Stimulated activated CD4-positive, alpha-beta T cell treated with anti-CD3 and anti-CD28 coated beads, Interleukin-1b, Interleukin-23, amount 100 ng/mL, for 4 hours (primary cell): Measurements from ENCODE around the gene CASQ2.

Source experiments
- DNase-seq, 2 donors: peaks; one replicate each; pipeline ENCODE4 v3.0.0-alpha.2; 2020; ENCODE audit warnings: low read depth in 2 of 2

Gene CASQ2

GRCh38 chr1:115729756-115730155, 38.8 kb downstream of the CASQ2 start:
- no peak for DNase-seq

DNA sequence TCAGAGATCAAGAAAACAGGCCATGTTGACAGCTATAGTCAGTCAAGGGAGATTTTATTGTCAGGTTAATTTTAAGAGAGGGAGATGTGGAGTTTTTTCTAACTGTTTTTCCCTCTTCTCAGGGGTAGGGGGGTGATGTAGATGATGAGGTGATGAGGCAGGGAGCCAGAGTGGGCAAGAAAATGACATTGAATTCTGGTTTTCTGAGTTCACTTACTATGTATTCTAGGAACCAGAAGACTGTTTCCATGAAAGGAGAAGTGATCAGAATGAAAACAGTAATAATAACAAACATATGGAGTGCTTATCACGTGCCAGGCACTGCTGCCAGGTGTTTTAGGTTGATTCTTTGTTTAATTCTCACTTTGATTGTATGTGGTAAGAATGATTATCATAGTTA, 40.2 kb downstream of the CASQ2 start:
- DNase-seq, result no peak

- DNase-seq, result no peak
These were observed 40.7 kb downstream of the CASQ2 start for GRCh38 chr1:115727706-115728249.

DNA sequence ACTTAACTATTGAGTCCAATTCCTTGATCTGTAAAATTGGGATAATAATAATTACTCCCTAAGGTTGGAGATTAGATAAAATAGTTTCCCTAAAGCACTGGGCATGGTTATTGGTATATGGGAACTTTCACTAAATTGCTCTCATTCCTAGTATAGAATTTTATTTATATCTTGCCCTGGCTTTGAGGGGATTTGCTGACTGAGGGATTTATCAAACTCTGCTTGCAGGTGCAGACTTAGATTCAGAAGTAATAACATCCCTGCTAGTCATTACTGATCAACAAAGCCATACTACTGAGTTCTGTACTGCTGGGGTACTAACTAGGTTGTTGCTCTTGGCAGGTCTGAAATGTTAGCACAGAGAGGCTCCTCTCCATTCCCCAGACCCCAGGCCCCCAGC, 41.9 kb downstream of the CASQ2 start:
- no peak for DNase-seq

DNA sequence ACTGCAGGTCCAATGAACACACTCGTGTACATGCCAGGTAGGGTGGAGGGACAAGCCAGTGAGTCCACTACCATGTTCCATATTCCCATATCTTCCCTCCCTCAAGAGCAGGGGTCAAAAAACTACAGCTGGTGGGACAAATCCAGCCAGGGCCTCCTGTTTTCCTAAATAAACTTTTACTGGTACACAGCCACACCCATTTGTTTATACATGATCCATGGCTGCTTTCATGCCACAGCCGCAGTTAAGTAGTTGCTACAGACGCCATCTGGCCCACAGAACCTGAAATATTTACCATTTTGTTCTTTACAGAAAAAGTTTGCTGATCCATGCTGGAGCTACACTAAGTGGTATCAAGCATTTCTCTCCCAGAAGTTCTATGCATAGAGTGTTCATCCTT, 42.4 kb downstream of the CASQ2 start:
- no peak for DNase-seq

DNA sequence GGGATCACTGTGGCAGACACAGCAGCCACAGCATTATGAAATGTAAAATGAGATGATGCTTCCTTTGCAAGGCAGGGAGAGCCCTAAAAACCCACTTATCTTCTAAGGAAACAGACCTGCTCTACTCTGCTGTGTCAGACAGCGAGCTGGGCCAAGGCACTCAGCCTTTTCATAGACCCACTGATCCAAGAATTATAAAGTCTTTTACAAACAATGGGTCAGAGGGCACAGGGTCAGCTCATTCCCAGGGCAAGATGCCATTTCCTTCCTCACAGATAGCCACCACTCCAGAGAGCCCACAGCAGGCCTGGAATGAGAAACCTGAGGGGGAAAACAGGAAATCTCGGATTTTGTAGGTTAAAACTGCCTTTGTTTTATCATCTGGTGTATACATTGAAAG, 42.9 kb downstream of the CASQ2 start:
- no peak for DNase-seq

DNA sequence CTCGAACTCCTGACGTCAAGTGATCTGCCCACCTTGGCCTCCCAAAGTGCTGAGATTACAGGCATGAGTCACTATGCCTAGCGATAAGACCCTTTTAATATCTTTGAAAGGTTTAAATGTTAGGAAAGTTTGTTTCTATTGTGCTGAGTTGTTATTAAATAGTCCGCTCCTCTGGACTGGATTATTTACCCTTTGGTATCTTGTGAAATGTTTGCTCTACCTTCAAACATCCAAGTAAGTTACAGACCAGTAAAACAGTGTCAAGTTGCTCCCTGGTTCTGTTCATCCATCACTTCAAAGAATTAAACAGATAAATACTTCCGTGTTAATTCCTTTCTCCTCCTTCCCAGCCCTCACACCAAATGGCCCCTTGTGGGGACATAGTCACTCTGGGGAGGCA, 44.8 kb downstream of the CASQ2 start:
- DNase-seq, result no peak

DNA sequence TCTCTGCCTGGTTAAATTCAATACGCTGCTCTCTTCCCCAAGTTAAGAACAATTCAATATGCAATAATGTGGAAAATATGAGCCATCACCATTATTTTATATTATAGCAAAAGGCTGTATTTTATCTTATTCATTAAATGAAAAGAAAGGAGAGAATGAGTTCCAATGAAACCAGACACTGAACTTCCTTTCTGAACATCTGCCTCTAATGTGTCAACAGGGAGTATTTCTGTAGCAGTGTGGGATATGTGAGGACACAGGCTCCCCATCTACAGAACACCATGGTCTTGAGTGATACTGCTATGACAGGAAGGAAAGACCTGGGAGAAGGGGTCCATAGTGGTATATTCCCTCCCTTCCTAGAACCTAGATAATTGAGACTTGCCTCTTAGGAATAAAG, 46.3 kb downstream of the CASQ2 start:
- DNase-seq, result no peak

DNA sequence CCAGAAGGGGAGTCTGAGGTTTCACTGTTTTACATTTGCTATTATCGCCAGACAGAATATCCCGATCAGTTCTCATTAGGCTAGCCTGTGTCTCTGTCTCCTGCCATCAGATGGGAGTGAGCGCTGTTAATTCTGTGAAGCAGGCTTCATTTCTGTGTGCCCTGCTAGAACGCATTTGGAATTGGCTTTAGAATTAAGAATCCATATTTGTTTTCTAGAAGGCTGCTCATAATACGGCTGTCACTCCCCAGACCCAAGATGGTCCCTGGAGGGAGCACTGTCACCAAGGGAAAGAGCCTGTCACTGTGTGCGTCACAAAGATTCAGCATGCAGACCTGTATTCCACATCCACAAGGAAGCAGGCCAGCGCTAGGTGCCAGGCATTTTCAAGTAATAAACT, 49.2 kb downstream of the CASQ2 start:
- DNase-seq, result no peak

- DNase-seq, result no peak
These were observed 50.3 kb downstream of the CASQ2 start for GRCh38 chr1:115718011-115718754.

DNA sequence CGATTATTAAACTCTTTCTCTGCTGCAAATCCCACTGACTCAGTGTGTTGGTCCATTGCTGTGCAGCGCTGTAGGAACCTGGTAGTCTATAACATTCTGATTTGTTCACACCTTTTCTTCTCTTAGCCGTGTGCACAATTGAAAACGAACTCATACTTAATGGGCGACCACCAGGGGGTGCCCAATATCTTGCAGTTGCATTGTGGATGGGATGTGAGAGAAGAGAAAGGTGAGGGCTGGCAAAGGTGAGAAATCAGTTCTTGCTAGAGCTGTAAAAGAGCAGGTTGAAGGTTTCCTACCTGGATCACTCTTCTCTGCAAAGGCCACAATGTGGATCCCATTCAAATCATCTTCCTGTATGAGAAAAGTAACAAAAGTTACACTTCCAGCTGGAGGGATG, 51.0 kb downstream of the CASQ2 start:
- peak in 1 of 2 donors; percentile 14 for DNase-seq

- DNase-seq, result no peak
These were observed 53.9 kb downstream of the CASQ2 start for GRCh38 chr1:115714572-115715141.

DNA sequence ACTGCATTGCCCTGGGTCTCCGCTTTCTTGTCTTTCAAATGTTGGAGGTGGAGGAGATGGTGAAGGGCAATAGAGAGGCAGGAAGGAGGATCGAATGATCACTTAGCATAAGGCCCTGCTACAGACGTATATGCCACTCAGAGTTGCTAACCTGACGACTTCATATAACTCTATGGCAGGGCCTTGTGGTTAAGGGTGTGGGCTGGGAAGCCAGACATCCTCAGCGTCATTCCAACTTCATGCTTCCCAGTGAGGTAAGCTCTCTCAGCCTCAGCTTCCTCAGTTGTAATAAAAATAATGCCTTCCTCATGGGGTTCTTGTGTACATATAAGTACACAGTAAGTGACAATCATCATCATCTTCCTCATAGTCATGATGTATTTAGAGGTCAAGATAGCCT, 54.6 kb downstream of the CASQ2 start:
- DNase-seq, result no peak

- DNase-seq, result no peak
These were observed 55.5 kb downstream of the CASQ2 start for GRCh38 chr1:115712911-115713609.

- no peak for DNase-seq
These were observed 57.5 kb downstream of the CASQ2 start for GRCh38 chr1:115710859-115711624.

GRCh38 chr1:115706587-115707425, 61.7 kb downstream of the CASQ2 start:
- DNase-seq, result no peak

- DNase-seq, result no peak
These were observed 62.6 kb downstream of the CASQ2 start for GRCh38 chr1:115705963-115706362.

DNA sequence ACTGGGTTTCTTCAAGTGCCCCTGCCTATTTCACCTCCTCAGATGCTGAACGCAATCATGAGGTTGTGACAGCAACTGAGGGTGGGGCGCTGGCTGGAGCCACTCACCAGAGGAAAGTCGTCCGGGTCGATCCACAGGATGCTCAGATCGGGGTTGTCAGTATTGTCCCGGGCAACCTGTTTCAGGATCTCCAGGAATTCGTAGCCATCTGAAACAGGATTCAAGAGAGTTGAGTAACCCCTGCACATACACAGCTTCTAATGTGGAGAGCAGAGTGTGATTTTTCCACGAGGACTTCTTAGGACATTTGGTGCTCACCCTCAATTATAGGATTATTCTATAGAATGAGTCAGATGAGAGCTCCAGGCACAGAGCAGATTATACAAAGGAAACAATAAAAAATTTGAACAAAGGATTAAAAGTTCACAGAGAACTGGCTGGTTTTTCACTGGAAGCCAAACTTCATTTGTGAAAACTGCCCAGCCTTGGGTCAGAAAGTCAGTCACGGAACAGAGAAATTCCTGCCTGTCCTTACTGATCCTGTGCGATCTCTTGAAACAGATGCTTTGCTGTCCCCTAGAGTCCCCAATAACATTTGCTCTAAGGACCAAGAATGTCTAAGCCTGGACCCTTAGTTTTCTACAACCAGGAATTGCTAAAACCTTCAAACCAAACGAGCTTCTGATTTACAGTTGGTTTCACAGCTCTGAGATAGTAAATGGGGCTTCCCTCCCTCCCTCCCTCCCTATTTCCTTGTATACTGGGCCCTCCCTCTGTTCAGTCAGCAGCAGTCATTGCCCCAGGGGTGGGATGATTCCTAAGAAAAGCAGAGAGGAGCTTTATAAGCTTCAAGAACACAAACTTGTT, 63.2 kb downstream of the CASQ2 start:
- no peak for DNase-seq

- DNase-seq, result no peak
These were observed 65.6 kb downstream of the CASQ2 start for GRCh38 chr1:115702959-115703358.

DNA sequence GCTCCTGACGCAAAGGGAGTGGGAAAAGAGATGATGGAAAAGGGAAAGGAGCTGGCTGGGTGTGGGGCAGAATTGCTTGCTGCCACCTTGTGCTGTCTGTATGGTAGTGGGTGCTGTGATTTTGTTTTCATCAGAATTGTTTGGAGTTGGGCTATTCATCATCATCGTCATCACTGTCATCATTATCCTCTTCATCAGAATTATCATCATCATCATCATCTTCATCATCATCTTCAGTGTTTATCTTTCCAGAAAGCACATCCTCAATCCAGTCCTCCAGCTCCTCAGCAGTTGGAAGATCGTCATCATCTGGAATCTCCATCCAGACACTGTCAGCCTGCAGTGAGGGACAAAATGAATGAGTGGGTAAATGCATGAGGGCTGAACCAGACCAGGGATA, 67.4 kb downstream of the CASQ2 start:
- DNase-seq, result no peak
